GM06990 (cell line): Measurements from ENCODE around the gene STXBP4.

Source experiments
- DNase-seq: peaks from one replicate; pipeline ENCODE4 v3.0.0-alpha.2; 2011; ENCODE audit not compliant: insufficient read length; ENCODE audit errors: extremely low read depth
- H3K27me3 ChIP-seq: replicated peaks from 2 replicates; pipeline ENCODE4 v1.6.0; 2011; ENCODE audit warnings: low read length; ENCODE audit not compliant: control insufficient read depth, insufficient read depth
- H3K36me3 ChIP-seq: 2 replicates; pipeline ENCODE4 v1.5.1; 2011; ENCODE audit warnings: low read length; ENCODE audit not compliant: control insufficient read depth, insufficient read depth
- H3K4me3 ChIP-seq: replicated peaks from 2 replicates; pipeline ENCODE4 v1.5.1; 2011; ENCODE audit warnings: low read depth, mild to moderate bottlenecking, control low read depth, low read length
- CTCF ChIP-seq: IDR thresholded peaks from 2 replicates; pipeline ENCODE4 v1.5.1; 2011; ENCODE audit warnings: low read length, control low read depth, mild to moderate bottlenecking, inconsistent platforms; ENCODE audit not compliant: insufficient read depth, poor library complexity, severe bottlenecking

The STXBP4 gene

GRCh38 chr17:55054429-55054828, 85.9 kb downstream of the STXBP4 start:
- H3K36me3 ChIP-seq, result no peaks in the 10 kb centered on the region
- TF ChIP-seq CTCF, result no peak
- no peak for DNase-seq

GRCh38 chr17:55056526-55056925, 88.0 kb downstream of the STXBP4 start:
- Histone ChIP-seq H3K4me3 (no peak overlapping the region), H3K36me3 (no peaks in the 10 kb centered on the region), H3K27me3 (no peaks in the 10 kb centered on the region)
- no peak for DNase-seq
- TF ChIP-seq CTCF, result no peak

More at GRCh38 chr17:55054429-55054828, 85.9 kb downstream of the STXBP4 start:
- H3K4me3 ChIP-seq, result no peak overlapping the region
- H3K27me3 ChIP-seq, result no peaks in the 10 kb centered on the region

- H3K27me3 ChIP-seq, result no peaks in the 10 kb centered on the region
Observed at GRCh38 chr17:55057184-55057583, 88.6 kb downstream of the STXBP4 start.

GRCh38 chr17:55059724-55060123, 91.2 kb downstream of the STXBP4 start:
- TF ChIP-seq CTCF, result no peak
- no peak overlapping the region for H3K4me3 ChIP-seq
- H3K27me3 ChIP-seq, result no peaks in the 10 kb centered on the region
- DNase-seq, result no peak
- H3K36me3 ChIP-seq, result no peaks in the 10 kb centered on the region

More at GRCh38 chr17:55057184-55057583, 88.6 kb downstream of the STXBP4 start:
- TF ChIP-seq CTCF, result no peak
- Histone ChIP-seq H3K4me3 (no peak overlapping the region), H3K36me3 (no peaks in the 10 kb centered on the region)
- no peak for DNase-seq

- H3K27me3 ChIP-seq, result no peaks in the 10 kb centered on the region
- no peaks in the 10 kb centered on the region for H3K36me3 ChIP-seq
- DNase-seq, result no peak
- TF ChIP-seq CTCF, result no peak
- H3K4me3 ChIP-seq, result no peak overlapping the region
Observed at GRCh38 chr17:55062921-55063320, 94.4 kb downstream of the STXBP4 start.

- no peak for TF ChIP-seq CTCF
Observed at GRCh38 chr17:55063885-55064874, 95.6 kb downstream of the STXBP4 start.

More at GRCh38 chr17:55063885-55064874, 95.6 kb downstream of the STXBP4 start:
- no peaks in the 10 kb centered on the region for H3K27me3 ChIP-seq
- H3K4me3 ChIP-seq, result no peak overlapping the region
- no peaks in the 10 kb centered on the region for H3K36me3 ChIP-seq
- DNase-seq, result no peak
